ENCODE measurements around the gene STOML2. TPM values are rescaled to one million over a fixed set of nuclear protein-coding genes. Genes with fewer than 3 reads are reported as not detected.
A peak's percentile ranks its signal among the peaks of the same experiment; 100 is the strongest.

Gene STOML2
- total RNA-seq, 1 donor from 2014 or later, result 234 TPM

- peak; percentile 97 to 99 for DNase-seq (ENCODE audit: low read depth in 2 of 2)
Measured at GRCh38 chr9:35072461-35073278, 30.3 kb downstream of the STOML2 start, which contains the start of gene VCP. Gene VCP (minus strand): TSS chr9:35072625. CDS start chr9:35072353, 272 bp downstream.

- DNase-seq (ENCODE audit: low read depth in 2 of 2), result peak; percentile 69 to 90
Measured at GRCh38 chr9:35071814-35072460, 31.0 kb downstream of the STOML2 start.

GRCh38 chr9:35070823-35071813 is 31.8 kb downstream of the STOML2 start:
- peak in 1 of 2 donors; percentile 44 for DNase-seq (ENCODE audit: low read depth in 2 of 2)

DNA sequence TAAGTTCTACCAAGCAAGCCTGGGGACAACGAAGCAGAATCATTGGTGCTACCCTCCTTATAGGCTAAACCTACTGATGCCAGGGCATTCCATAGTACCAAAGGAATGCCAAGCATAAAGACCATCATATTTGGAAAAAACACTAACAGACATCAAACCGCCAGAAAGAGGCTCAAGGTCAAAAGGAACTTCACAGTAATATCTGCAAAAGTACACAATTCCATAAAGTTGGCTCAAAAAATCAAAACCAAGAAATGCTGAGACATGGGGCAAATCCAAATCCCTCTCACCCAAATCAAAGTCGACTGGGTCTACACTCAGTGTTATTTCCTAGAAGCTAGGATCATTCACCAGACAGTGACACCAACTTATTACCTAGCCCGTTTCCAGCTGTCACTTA is 33.9 kb downstream of the STOML2 start:
- DNase-seq (ENCODE audit: low read depth in 2 of 2), result no peak

DNA sequence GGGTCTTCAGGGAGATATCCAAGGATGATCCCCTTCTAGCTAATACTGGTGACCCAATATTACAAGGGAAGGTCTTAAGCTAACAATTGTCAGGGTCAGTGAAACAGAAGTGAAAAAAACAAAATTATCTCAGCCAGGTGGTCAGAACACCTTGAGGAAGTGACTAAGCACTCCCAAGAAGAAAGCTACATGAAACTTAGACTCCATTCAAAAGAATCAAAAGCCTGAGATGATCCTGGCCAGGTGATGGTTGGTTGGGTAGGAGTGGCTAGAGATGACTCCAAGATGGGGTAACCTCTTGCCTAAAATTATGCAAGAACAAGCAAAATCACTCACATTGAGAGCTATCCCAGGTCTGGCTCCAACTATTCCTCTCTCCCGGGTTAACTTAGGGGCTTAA is 35.9 kb downstream of the STOML2 start:
- no peak for DNase-seq (ENCODE audit: low read depth in 2 of 2)

DNA sequence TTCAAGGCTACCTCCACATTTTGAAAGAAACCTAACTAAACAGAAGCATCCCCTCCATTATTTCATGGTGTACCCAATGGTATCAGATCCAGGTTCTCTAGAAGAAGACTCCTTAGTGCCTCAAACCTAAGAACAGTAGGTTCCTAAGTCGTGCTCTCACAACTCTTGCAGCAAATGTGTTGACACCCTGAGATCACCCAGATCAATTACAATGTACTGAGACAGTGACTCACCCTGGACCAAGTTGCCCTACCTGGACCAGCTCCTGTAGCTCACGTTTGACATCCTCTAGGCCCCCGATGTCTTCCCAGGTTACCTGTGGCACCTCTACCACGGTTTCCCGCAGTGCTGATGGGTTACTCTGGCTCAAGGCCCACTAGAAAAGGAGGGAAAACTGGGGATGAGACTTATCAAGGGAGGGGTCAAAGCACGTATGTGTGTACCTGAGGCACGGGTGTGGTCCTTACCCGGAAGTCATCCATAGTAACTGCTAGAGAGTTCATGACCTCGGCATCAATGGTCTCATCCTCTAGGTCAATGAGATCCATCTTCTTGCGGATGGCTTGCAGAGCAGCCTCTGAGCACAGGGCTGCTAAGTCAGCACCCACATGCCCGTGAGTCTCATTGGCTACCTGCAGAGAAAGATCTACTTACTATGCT is 42.3 kb downstream of the STOML2 start:
- DNase-seq (ENCODE audit: low read depth in 2 of 2), result no peak

GRCh38 chr9:35059438-35059837 is 43.5 kb downstream of the STOML2 start:
- no peak for DNase-seq (ENCODE audit: low read depth in 2 of 2)

- no peak for DNase-seq (ENCODE audit: low read depth in 2 of 2)
Measured at GRCh38 chr9:35057271-35057620, 45.7 kb downstream of the STOML2 start.

DNA sequence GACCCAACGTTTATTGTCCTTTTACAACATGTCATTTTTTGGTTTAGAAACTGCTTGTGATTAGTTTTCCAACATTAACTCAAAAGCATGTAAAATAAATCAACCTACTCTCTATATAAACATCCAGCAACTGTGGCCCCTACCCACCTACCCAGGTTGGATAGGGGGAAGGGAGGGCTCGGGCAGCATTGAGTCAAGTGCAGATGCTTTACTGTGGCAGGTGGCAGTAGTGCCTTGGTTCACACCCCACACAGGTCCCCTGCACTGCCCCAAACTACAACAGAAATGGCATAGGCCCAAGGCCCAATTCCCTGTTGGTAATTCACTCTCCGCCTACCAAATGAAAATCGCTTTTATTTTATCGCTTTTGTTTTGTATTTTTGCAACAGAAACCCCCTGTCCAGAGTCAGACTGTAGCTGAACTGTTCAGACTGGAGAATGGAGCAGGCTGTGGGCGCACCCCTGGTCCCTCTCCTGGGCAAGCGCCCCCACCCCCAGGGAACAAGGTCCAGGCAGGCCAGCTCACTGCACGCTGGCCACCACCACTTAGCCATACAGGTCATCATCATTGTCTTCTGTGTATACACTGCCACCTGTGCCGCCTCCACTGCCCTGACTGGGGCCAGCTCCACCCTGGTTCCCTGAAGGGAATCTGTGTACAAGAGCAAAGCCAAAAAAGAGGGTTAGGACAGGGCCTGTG is 46.2 kb downstream of the STOML2 start:
- no peak for DNase-seq (ENCODE audit: low read depth in 2 of 2)

GRCh38 chr9:35054871-35055644 is 47.9 kb downstream of the STOML2 start:
- no peak for DNase-seq (ENCODE audit: low read depth in 2 of 2)

DNA sequence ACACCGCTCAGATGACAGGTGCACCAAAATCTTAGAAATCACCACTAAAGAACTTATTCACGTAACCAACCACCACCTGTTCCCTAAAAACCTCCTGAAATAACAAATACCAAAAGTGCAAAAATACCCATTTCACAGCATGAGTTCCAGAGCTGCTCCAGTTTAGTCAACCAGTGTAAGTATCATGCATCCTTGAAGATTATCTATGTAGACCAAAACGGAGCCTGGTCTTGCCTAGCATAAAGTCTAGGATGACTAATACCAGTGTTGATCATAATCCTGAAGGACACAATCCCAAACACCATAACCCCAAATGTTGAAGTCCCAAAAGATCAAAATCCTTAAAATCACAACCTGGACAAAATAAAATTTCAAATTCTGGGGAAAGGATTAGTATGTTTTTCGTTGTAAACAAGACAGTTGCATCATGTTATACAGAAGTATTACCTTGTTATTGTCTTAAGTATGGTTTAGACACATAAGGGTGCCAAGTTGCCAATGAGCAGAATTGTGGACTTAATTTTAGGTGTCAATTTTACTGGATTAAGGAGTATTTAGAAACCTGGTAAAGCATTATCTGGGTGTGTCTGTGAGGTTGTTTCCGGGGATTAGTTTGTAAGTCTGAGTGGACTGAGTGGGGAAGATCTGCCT is 48.6 kb downstream of the STOML2 start:
- no peak for DNase-seq (ENCODE audit: low read depth in 2 of 2)

DNA sequence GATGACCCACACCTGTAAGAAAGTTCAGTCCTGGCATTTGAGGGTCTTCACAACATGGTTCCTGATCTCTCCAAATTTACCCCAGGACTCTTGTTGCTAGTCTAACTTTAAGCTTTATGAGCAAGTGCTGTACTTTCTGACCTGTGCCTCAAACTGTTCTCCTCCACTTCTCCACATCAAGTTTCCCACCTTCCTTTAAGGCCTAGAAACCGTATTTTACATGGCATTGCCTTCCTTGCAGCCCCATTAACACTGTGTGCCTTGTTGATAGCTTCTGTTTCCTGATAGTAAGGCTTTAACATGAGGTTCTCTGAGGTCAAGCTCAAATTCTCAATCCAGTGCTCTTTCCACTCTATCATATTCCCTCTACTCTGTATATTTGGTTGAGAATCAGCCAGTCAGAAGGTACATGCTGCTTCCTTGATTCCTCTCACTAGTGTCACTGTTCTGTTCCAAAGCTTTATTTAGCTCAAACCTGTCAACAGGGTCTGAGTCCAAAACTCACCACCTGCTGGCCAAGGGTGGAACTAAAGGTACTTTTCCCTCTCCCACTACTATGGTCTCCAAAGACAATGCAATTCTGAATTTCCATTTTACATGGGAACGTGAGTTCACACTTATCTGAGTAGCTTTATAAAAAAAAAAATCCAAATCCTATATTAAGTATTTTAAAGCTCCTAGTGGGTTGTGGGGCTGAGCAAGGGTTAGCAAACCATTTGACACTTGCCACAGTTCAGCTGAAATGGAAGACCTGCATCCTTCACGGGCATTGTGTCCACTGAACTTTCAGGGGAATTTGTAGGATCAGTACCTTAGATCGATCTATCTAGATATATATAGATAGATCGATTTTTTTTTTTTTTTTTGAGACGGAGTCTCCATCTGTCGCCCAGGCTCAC is 51.6 kb downstream of the STOML2 start:
- DNase-seq (ENCODE audit: low read depth in 2 of 2), result peak; percentile 40 to 65

Other genes starting within 250 kb of the STOML2 start
- gene PHF24, start 144.8 kb downstream of the STOML2 start, total RNA-seq, result under 0.01 TPM in 1 of 2 replicates, not detected in the other
- gene DNAJB5, start 113.4 kb downstream of the STOML2 start, total RNA-seq, result 3.3 and 5.9 TPM in 2 replicates
- 509 and 563 TPM in 2 replicates for gene VCP, start 30.5 kb downstream of the STOML2 start, total RNA-seq
- 13.9 and 19.3 TPM in 2 replicates for gene FANCG, start 23.2 kb downstream of the STOML2 start, total RNA-seq
- 7.4 and 9.5 TPM in 2 replicates for gene PIGO, start 6.5 kb downstream of the STOML2 start, total RNA-seq
- 6.0 and 8.3 TPM in 2 replicates for gene ATOSB, start 12.7 kb upstream of the STOML2 start, total RNA-seq
- 15.5 and 18.2 TPM in 2 replicates for gene UNC13B, start 58.9 kb upstream of the STOML2 start, total RNA-seq